GM12878 (cell line): ENCODE data around the gene KRT10. TPM values are rescaled to one million over a fixed set of nuclear protein-coding genes. Genes with fewer than 3 reads are reported as not detected.
"Not testable (repeated sequence)": the region's sequence is repeated elsewhere in the genome, so short reads cannot be mapped to it uniquely, and the experiment has no call there.

Experiments
- ATAC-seq: fragments of 200-7000 bp; cut with Tn5 transposase; 3 replicates; pipeline ENCODE4 v1.9.1; 2020; ENCODE audit warnings: mild to moderate bottlenecking, moderate library complexity
- BruUV-seq: library from RNA; stranded (reverse); fragments of 400-500 nt; replicated peaks from 2 replicates; lab custom pipeline; 2021; lab: Mats Ljungman, UMichigan
- CTCF ChIA-PET: fragments of 300-600 bp; sonication (Branson Sonifier 250); formaldehyde crosslinking; extraction: SDS; loops from one replicate; lab custom pipeline; 2021; ENCODE audit warnings: inconsistent platforms; lab: Yijun Ruan, JAX
- POLR2A ChIA-PET: fragments of 350-600 bp; formaldehyde crosslinking; extraction: SDS; loops from one replicate; lab custom pipeline; 2021; ENCODE audit warnings: inconsistent platforms; lab: Charles Lee
- RAD21 ChIA-PET: fragments of 300-600 bp; sonication (Branson Sonifier 250); formaldehyde crosslinking; loops from one replicate; lab custom pipeline; 2023; ENCODE audit warnings: antibody characterized with exemption; ENCODE audit not compliant: unreplicated experiment; lab: Charles Lee
- SMC1A ChIA-PET: fragments of 300-600 bp; sonication (Branson Sonifier 250); formaldehyde crosslinking; loops from one replicate; lab custom pipeline; 2023; ENCODE audit not compliant: unreplicated experiment, uncharacterized antibody; lab: Charles Lee
- DNase-seq: peaks from one replicate; pipeline ENCODE4 v3.0.0-alpha.2; 2011; ENCODE audit warnings: low read depth, low spot score
- FAIRE-seq: peaks from 3 replicates; lab custom pipeline; 2011; peaks lifted over from hg19 to GRCh38; lab: Jason Lieb, UNC
- H2AFZ ChIP-seq: 2 replicates; pipeline ENCODE4 v1.6.0; 2011; ENCODE audit warnings: low read depth, low read length, control low read depth; ENCODE audit not compliant: control insufficient read depth
- H3K27ac ChIP-seq: 2 replicates; pipeline ENCODE4 v1.5.1; 2011; ENCODE audit warnings: control low read depth; ENCODE audit not compliant: control insufficient read depth, insufficient read depth
- H3K27me3 ChIP-seq, 2 experiments: replicated peaks in 1 of 2; 2 replicates each; pipeline versions ENCODE4 v1.6.0 to v1.6.1; 2011; ENCODE audit warnings: low read length in 1 of 2; ENCODE audit not compliant: control insufficient read depth in 2 of 2, insufficient read depth in 2 of 2
- H3K36me3 ChIP-seq, 2 experiments: 2 replicates each; pipeline ENCODE4 v1.5.1; 2011; ENCODE audit warnings: low read length in 1 of 2; ENCODE audit not compliant: control insufficient read depth in 2 of 2, insufficient read depth in 2 of 2
- H3K4me1 ChIP-seq: 2 replicates; pipeline ENCODE4 v1.6.1; 2011; ENCODE audit warnings: mild to moderate bottlenecking, low read length, moderate library complexity, mixed read lengths; ENCODE audit not compliant: control insufficient read depth, insufficient read depth
- H3K4me2 ChIP-seq: 2 replicates; pipeline ENCODE4 v1.6.0; 2011; ENCODE audit warnings: control low read depth; ENCODE audit not compliant: control insufficient read depth, insufficient read depth
- H3K4me3 ChIP-seq: fragments of 200-600 bp; sonication (generic); 2 replicates; pipeline ENCODE4 v1.5.1; 2016
- H3K79me2 ChIP-seq: 2 replicates; pipeline ENCODE4 v1.6.0; 2011; ENCODE audit warnings: low read length; ENCODE audit not compliant: control insufficient read depth, insufficient read depth
- H3K9ac ChIP-seq: 2 replicates; pipeline ENCODE4 v1.8.0; 2011; ENCODE audit warnings: low read length, control low read depth, mixed read lengths; ENCODE audit not compliant: control insufficient read depth, insufficient read depth
- H3K9me3 ChIP-seq: replicated peaks from 3 replicates; pipeline ENCODE4 v1.5.1; 2011; ENCODE audit warnings: mild to moderate bottlenecking, low read length; ENCODE audit not compliant: control insufficient read depth, insufficient read depth
- H4K20me1 ChIP-seq: 2 replicates; pipeline ENCODE4 v1.6.0; 2011; ENCODE audit not compliant: control insufficient read depth, insufficient read depth
- ATF2 ChIP-seq: IDR thresholded peaks from 2 replicates; pipeline ENCODE4 v1.6.1; 2012; ENCODE audit warnings: low read length, inconsistent platforms
- CREB1 ChIP-seq: IDR thresholded peaks from 2 replicates; pipeline ENCODE4 v1.6.1; 2012; ENCODE audit warnings: low read depth, mild to moderate bottlenecking, inconsistent platforms
- KAT2A ChIP-seq: conservative IDR thresholded peaks from 2 replicates; pipeline ENCODE4 v1.6.1; 2011; ENCODE audit warnings: low read depth, low read length; ENCODE audit not compliant: control insufficient read depth
- WGBS: methylation state at CpG from one replicate; pipeline ENCODE4 v1.1.6; 2016; ENCODE audit warnings: low lambda C conversion rate; ENCODE audit not compliant: insufficient replicate concordance, insufficient coverage; ENCODE audit errors: missing lambda C conversion rate; 5-methylcytosine and 5-hydroxymethylcytosine counted together
- in situ Hi-C: fragments of 300-500 bp; cut with MboI; formaldehyde crosslinking; loops from 9 replicates; pipeline ENCODE4 v1.14.3; 2018; ENCODE audit warnings: mixed read lengths
- intact Hi-C: fragments of 100-400 bp; cut with micrococcal nuclease; formaldehyde crosslinking; loops from one replicate; pipeline ENCODE4 v1.14.2; 2022; ENCODE audit not compliant: unreplicated experiment
- polyA plus RNA-seq, 11 experiments: library from polyadenylated mRNA; depleted of rRNA in 4 of 11; unstranded in 6 of 11; stranded (reverse) in 5 of 11; fragments of >200 nt; fragmentation: Nextera tagmentation in 4 of 11; fragmentation: Illumina TruSeq in 1 of 11; extraction: Ambion mirVana in 4 of 11; extraction: Trizol in 1 of 11; gene quantifications; 1 replicate in 1 of 11; 2 replicates in 10 of 11; pipeline versions ENCODE4 v1.2.1 to v1.2.3, GENCODE V29; 2011 to 2016; ENCODE audit warnings: inconsistent platforms in 2 of 11, missing spikeins in 2 of 11, low read depth in 1 of 11
- total RNA-seq, 4 experiments: library from RNA; depleted of rRNA in 3 of 4; stranded (reverse); fragments of >200 nt in 3 of 4; fragmentation: Illumina TruSeq in 1 of 4; extraction: Trizol in 1 of 4; gene quantifications; 2 replicates each; pipeline versions ENCODE4 v1.2.1 to v1.2.3, GENCODE V29; 2013 to 2021

The KRT10 gene
- total and polyA plus RNA-seq, 10 of the 15 experiments (the other 5 are each of a cell fraction or from before 2014, with no cell fraction given): 10.8 to 98.5 (median 23.9) TPM

DNA sequence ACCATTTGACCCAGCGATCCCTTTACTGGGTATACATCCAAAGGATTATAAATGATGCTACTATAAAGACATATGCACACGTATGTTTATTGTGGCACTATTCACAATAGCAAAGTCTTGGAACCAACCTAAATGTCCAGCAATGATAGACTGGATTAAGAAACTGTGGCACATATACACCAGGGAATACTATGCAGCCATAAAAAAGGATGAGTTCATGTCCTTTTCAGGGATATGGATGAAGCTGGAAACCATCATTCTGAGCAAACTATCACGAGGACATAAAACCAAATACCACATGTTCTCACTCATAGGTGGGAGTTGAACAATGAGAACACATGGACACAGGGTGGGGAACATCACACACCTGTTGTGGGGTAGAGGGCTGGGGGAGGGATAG lies 7.8 kb downstream of the KRT10 start:
- H3K9ac ChIP-seq, FAIRE-seq, ATAC-seq, H3K27me3 ChIP-seq, RAD21 ChIA-PET, H4K20me1 ChIP-seq, H2AFZ ChIP-seq, H3K4me2 ChIP-seq, H3K9me3 ChIP-seq, H3K27ac ChIP-seq, H3K4me1 ChIP-seq, SMC1A ChIA-PET, DNase-seq, H3K79me2 ChIP-seq, BruUV-seq, H3K4me3 ChIP-seq, POLR2A ChIA-PET, intact Hi-C loops, H3K36me3 ChIP-seq, CTCF ChIA-PET, in situ Hi-C loops: not testable (repeated sequence)
- 62% methylated on average over 3 of the region's 3 CpGs for WGBS

- in situ Hi-C loops: no loop called here
These were observed 8.6 kb downstream of the KRT10 start for GRCh38 chr17:40813804-40814203.

More at GRCh38 chr17:40813804-40814203, 8.6 kb downstream of the KRT10 start:
- Histone ChIP-seq H3K9ac (no peak overlapping the region), H3K27me3 (peaks cover 0 to 3% of the 10 kb centered on the region in 2 experiments; a peak in 1 of 4 replicates), H3K4me2 (no peak overlapping the region), H4K20me1 (no peaks in the 10 kb centered on the region), H3K4me1 (no peaks in the 10 kb centered on the region), H2AFZ (no peak overlapping the region), H3K79me2 (peaks cover 5% of the 10 kb centered on the region), H3K9me3 (no peaks in the 10 kb centered on the region), H3K4me3 (no peak overlapping the region), H3K36me3 (peaks cover 0 to 7% of the 10 kb centered on the region in 2 experiments; a peak in 2 of 4 replicates), H3K27ac (no peak overlapping the region)
- SMC1A ChIA-PET: no interaction called here
- POLR2A ChIA-PET: no interaction called here
- DNase-seq (no peak), ATAC-seq (no peak), FAIRE-seq (no peak)
- TF ChIP-seq KAT2A: no peak
- no peak for TF ChIP-seq CREB1
- TF ChIP-seq ATF2: no peak
- intact Hi-C loops: no loop called here
- WGBS: 10% methylated on average over 4 of the region's 4 CpGs
- BruUV-seq: no TSS peak
- CTCF ChIA-PET: no interaction called here
- RAD21 ChIA-PET: no interaction called here
